Neuronal stem cell (in vitro differentiated cells): ENCODE data around the gene FNDC11.

Experiments
- DNase-seq: peaks from one replicate; pipeline ENCODE4 v3.0.0-alpha.2; 2013; ENCODE audit warnings: low spot score
- H2AFZ ChIP-seq: one replicate; pipeline ENCODE4 v1.6.1; 2013; ENCODE audit warnings: mild to moderate bottlenecking, low read length, inconsistent platforms
- H2AK5ac ChIP-seq: 2 replicates; pipeline ENCODE4 v1.6.1; 2013; ENCODE audit warnings: low read depth, mild to moderate bottlenecking, inconsistent platforms, low read length, moderate library complexity, mixed read lengths
- H2BK120ac ChIP-seq: 2 replicates; pipeline ENCODE4 v1.6.1; 2013; ENCODE audit warnings: low read depth, mild to moderate bottlenecking, inconsistent platforms, low read length, moderate library complexity, mixed read lengths
- H2BK12ac ChIP-seq: one replicate; pipeline ENCODE4 v1.6.1; 2013; ENCODE audit warnings: low read length, inconsistent platforms
- H2BK15ac ChIP-seq: 2 replicates; pipeline ENCODE4 v1.6.1; 2013; ENCODE audit warnings: mild to moderate bottlenecking, low read length, inconsistent platforms, mixed read lengths
- H2BK5ac ChIP-seq: one replicate; pipeline ENCODE4 v1.6.1; 2013; ENCODE audit warnings: inconsistent platforms, mild to moderate bottlenecking, low read length, moderate library complexity
- H3K14ac ChIP-seq: one replicate; pipeline ENCODE4 v1.6.1; 2013; ENCODE audit warnings: low read length, inconsistent platforms
- H3K18ac ChIP-seq: 2 replicates; pipeline ENCODE4 v1.6.1; 2013; ENCODE audit warnings: low read length, inconsistent platforms
- H3K23ac ChIP-seq: 2 replicates; pipeline ENCODE4 v1.6.1; 2013; ENCODE audit warnings: low read depth, mild to moderate bottlenecking, mixed read lengths, low read length, inconsistent platforms; ENCODE audit not compliant: poor library complexity
- H3K27ac ChIP-seq: replicated peaks from 3 replicates; pipeline ENCODE4 v1.5.1; 2013; ENCODE audit warnings: low read length, inconsistent platforms
- H3K27me3 ChIP-seq, 3 experiments: 2 replicates each; pipeline ENCODE4 v1.6.1; 2013; ENCODE audit warnings: low read length in 3 of 3, mild to moderate bottlenecking in 2 of 3, inconsistent platforms in 1 of 3, low read depth in 1 of 3, mixed read lengths in 1 of 3, moderate library complexity in 1 of 3; ENCODE audit not compliant: control insufficient read depth in 3 of 3, insufficient read depth in 3 of 3
- H3K36me3 ChIP-seq, 2 donors: replicated peaks in 1 of 2; 2 replicates each; pipeline ENCODE4 v1.6.1; 2013; ENCODE audit warnings: low read length in 2 of 2; ENCODE audit not compliant: control insufficient read depth in 2 of 2, insufficient read depth in 2 of 2
- H3K4ac ChIP-seq: 2 replicates; pipeline ENCODE4 v1.6.1; 2013; ENCODE audit warnings: inconsistent platforms, mild to moderate bottlenecking, low read length, moderate library complexity
- H3K4me1 ChIP-seq, 2 donors: 1 replicate in 1 of 2; 2 replicates in 1 of 2; pipeline ENCODE4 v1.6.1; 2013; ENCODE audit warnings: low read length in 2 of 2, low read depth in 1 of 2; ENCODE audit not compliant: control insufficient read depth in 2 of 2, insufficient read depth in 1 of 2
- H3K4me2 ChIP-seq: one replicate; pipeline ENCODE4 v1.6.1; 2013; ENCODE audit warnings: mild to moderate bottlenecking, low read length, inconsistent platforms; ENCODE audit not compliant: insufficient read depth, poor library complexity, severe bottlenecking
- H3K4me3 ChIP-seq, 2 donors: 2 replicates each; pipeline ENCODE4 v1.5.1; 2013; ENCODE audit warnings: low read length in 2 of 2, mild to moderate bottlenecking in 2 of 2, inconsistent platforms in 1 of 2, moderate library complexity in 1 of 2
- H3K79me1 ChIP-seq: one replicate; pipeline ENCODE4 v1.6.1; 2013; ENCODE audit warnings: low read depth, mild to moderate bottlenecking, inconsistent platforms, low read length, moderate library complexity
- H3K9ac ChIP-seq: one replicate; pipeline ENCODE4 v1.6.1; 2013; ENCODE audit warnings: mild to moderate bottlenecking, low read depth, low read length, inconsistent platforms; ENCODE audit not compliant: poor library complexity
- H3K9me3 ChIP-seq, 2 donors: replicated peaks in 1 of 2; 2 replicates each; pipeline versions ENCODE3 to v1.6.1; 2013; ENCODE audit warnings: low read length in 2 of 2, mild to moderate bottlenecking in 2 of 2, inconsistent platforms in 1 of 2, low read depth in 1 of 2, mixed read lengths in 1 of 2, moderate library complexity in 1 of 2; ENCODE audit not compliant: control insufficient read depth in 2 of 2, insufficient read depth in 1 of 2
- H4K8ac ChIP-seq: one replicate; pipeline ENCODE4 v1.6.1; 2013; ENCODE audit warnings: low read depth, mild to moderate bottlenecking, inconsistent platforms, low read length, moderate library complexity
- H4K91ac ChIP-seq: one replicate; pipeline ENCODE4 v1.6.1; 2013; ENCODE audit warnings: low read length, low read depth, mild to moderate bottlenecking, inconsistent platforms; ENCODE audit not compliant: poor library complexity
- WGBS, 2 donors: extraction: QIAGEN DNeasy Blood & Tissue Kit; methylation state at CpG; one replicate each; pipeline ENCODE4 v1.1.7; 2013; ENCODE audit warnings: missing lambda C conversion rate in 2 of 2, mixed read lengths in 1 of 2; ENCODE audit not compliant: insufficient read length in 2 of 2, insufficient replicate concordance in 1 of 2; ENCODE audit errors: extremely low coverage in 2 of 2; 5-methylcytosine and 5-hydroxymethylcytosine counted together

Gene FNDC11

GRCh38 chr20:63546956-63547724, 6.8 kb upstream of the FNDC11 start:
- no peak for DNase-seq
- Histone ChIP-seq H3K4me2 (no peak overlapping the region), H3K4ac (no peak overlapping the region), H2BK120ac (no peak overlapping the region), H3K4me1 (peaks cover 0 to 5% of the 10 kb centered on the region in 2 donors), H3K4me3 (no peak overlapping the region), H2BK5ac (no peak overlapping the region), H3K36me3 (no peaks in the 10 kb centered on the region), H3K27ac (no peak overlapping the region), H3K79me1 (no peaks in the 10 kb centered on the region), H4K8ac (no peak overlapping the region), H3K18ac (peak overlapping the region; percentile 85), H2AFZ (no peak overlapping the region), H3K14ac (no peak overlapping the region), H3K27me3 (peaks cover 0 to 52% (median 1%) of the 10 kb centered on the region in 3 experiments), H3K9ac (no peak overlapping the region), H2BK12ac (peak overlapping the region; percentile 58), H3K23ac (peak overlapping the region; percentile 34), H2AK5ac (peak overlapping the region; percentile 93), H3K9me3 (no peaks in the 10 kb centered on the region), H4K91ac (no peak overlapping the region), H2BK15ac (peak overlapping the region; percentile 21)
- no CpG with 5 or more reads among the region's 58 CpGs for WGBS, 2 donors

DNA sequence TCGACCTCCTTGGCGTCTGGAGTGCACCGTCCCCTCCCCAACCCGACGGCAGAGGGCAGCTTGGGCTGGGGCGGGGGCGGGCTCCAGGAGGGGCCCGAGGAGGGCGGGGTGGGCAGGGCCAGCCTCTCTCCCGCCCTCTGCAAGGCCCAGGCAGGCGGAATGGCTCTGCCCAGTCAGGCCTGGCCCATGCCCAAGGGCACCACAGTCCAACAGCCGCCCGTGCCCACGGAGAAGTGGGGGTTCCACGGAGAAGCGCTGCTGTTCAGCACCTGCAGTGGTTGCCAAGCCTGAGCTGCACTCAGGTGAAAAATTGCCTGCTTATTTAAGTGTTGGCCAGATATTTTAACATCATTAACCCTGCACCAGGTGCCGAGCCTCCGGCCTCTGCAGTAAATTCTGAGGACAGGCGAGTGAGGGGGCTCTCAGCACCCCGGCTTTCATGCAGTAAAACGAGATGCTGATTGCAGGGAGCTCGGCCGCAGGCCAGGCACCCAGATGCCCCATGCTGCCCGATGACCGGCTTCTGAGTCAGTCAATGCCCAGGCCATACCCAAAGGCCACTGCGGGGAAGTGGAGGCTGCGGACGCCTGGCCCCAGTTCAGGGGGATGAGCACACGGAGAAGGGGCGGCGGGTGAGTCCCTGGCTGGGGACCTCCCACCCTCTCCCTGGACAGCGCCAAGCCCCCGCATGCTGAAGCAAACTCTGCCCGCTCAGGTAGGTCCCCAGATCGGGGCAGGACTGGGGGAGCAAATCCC, 6.1 kb upstream of the FNDC11 start, which contains the start of gene SRMS:
Gene SRMS, minus strand, starts transcription at position 25 of the 756 bp plus-strand sequence. CDS start 286 bp downstream, outside the sequence.
- Histone ChIP-seq H3K4me3 (no peak within 1 kb of the TSS), H3K18ac (peak within 1 kb of the TSS; percentile 85), H4K8ac (peak within 1 kb of the TSS; percentile 17), H3K9me3 (no peaks in the 10 kb centered on the region), H3K27ac (no peak within 1 kb of the TSS), H2AK5ac (peak within 1 kb of the TSS; percentile 93), H3K4ac (no peak within 1 kb of the TSS), H3K14ac (peak within 1 kb of the TSS; percentile 95), H3K4me2 (no peak within 1 kb of the TSS), H2BK15ac (peak within 1 kb of the TSS; percentile 69), H2BK5ac (peak within 1 kb of the TSS; percentile 82), H2BK120ac (peak within 1 kb of the TSS; percentile 72), H3K4me1 (peaks cover 0 to 5% of the 10 kb centered on the region in 2 donors), H2AFZ (no peak within 1 kb of the TSS), H3K79me1 (no peaks in the 10 kb centered on the region), H3K9ac (peak within 1 kb of the TSS; percentile 84), H4K91ac (no peak within 1 kb of the TSS), H2BK12ac (peak within 1 kb of the TSS; percentile 58), H3K23ac (peak within 1 kb of the TSS; percentile 52), H3K27me3 (peaks cover 0 to 52% (median 1%) of the 10 kb centered on the region in 3 experiments), H3K36me3 (no peaks in the 10 kb centered on the region)
- no peak for DNase-seq
- WGBS, 2 donors = no CpG with 5 or more reads among the region's 35 CpGs

DNA sequence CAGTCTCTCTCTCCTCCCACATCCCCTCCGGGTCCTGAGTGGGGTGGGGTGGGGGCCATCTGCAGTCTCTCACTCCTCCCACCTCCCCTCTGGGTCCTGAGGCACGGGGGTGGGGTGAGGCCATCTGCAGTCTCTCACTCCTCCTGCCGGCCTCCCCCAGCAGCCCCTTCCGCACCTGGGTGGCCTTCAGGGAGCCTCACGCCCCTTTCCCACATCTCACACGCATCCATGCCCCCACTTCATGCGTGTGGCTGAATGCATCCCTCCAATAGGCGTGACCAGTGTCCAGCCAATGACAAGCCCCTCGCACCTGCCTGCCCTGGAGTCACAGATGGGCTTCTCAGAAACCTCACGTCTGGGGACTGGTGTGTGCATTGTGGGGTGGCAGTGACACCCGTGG, 5.4 kb upstream of the FNDC11 start:
- DNase-seq = no peak
- peak overlapping the region; percentile 69 for H2BK15ac ChIP-seq
- H3K18ac ChIP-seq = peak overlapping the region; percentile 76
- H3K14ac ChIP-seq = peak overlapping the region; percentile 95
- peaks cover 0 to 5% of the 10 kb centered on the region in 2 donors for H3K4me1 ChIP-seq
- no peak overlapping the region for H4K8ac ChIP-seq
- H3K4me2 ChIP-seq = no peak overlapping the region
- H3K36me3 ChIP-seq = no peaks in the 10 kb centered on the region
- no peak overlapping the region for H4K91ac ChIP-seq
- no peak overlapping the region for H2BK12ac ChIP-seq
- no CpG with 5 or more reads among the region's 11 CpGs for WGBS, 2 donors
- H3K9ac ChIP-seq = peak overlapping the region; percentile 84
- H3K9me3 ChIP-seq = no peaks in the 10 kb centered on the region
- H3K27ac ChIP-seq = no peak overlapping the region
- no peaks in the 10 kb centered on the region for H3K79me1 ChIP-seq
- H2BK120ac ChIP-seq = no peak overlapping the region
- H2AFZ ChIP-seq = no peak overlapping the region
- peaks cover 0 to 52% (median 1%) of the 10 kb centered on the region in 3 experiments for H3K27me3 ChIP-seq
- peak overlapping the region; percentile 82 for H2BK5ac ChIP-seq
- no peak overlapping the region for H3K4me3 ChIP-seq
- peak overlapping the region; percentile 93 for H2AK5ac ChIP-seq
- H3K4ac ChIP-seq = no peak overlapping the region
- peak overlapping the region; percentile 52 for H3K23ac ChIP-seq

DNA sequence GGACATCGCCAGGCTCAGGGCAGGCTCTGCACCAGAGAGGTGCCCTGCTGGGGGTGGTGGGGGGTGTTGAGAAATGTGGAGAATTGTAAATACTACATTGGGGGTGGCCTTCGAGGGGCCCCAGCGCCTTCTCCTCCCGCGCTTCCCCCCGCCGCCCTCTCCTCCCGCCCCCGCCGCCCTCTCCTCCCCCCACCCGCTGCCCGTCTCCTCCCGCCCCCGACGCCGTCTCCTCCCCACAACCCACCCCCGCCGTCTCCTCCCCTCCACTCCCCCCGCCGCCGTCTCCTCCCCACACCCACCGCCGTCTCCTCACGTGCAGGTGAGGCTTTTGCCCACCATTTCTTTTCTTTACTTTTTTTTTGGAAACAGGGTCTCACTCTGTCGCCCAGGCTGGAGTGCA, 4.9 kb upstream of the FNDC11 start:
- no peak overlapping the region for H3K27ac ChIP-seq
- peak overlapping the region; percentile 93 for H2AK5ac ChIP-seq
- no peak overlapping the region for H3K14ac ChIP-seq
- H3K4me1 ChIP-seq = peaks cover 0 to 5% of the 10 kb centered on the region in 2 donors
- H3K4ac ChIP-seq = no peak overlapping the region
- no peak overlapping the region for H2BK120ac ChIP-seq
- H3K23ac ChIP-seq = peak overlapping the region; percentile 52
- H3K9ac ChIP-seq = no peak overlapping the region
- no peak overlapping the region for H2BK12ac ChIP-seq
- no peaks in the 10 kb centered on the region for H3K79me1 ChIP-seq
- no peak overlapping the region for H3K4me3 ChIP-seq
- H2BK5ac ChIP-seq = peak overlapping the region; percentile 82
- peak overlapping the region; percentile 69 for H2BK15ac ChIP-seq
- H3K18ac ChIP-seq = no peak overlapping the region
- WGBS, 2 donors = no CpG with 5 or more reads among the region's 25 CpGs
- H2AFZ ChIP-seq = no peak overlapping the region
- H3K27me3 ChIP-seq = peaks cover 0 to 51% (median 1%) of the 10 kb centered on the region in 3 experiments
- no peaks in the 10 kb centered on the region for H3K9me3 ChIP-seq
- no peak for DNase-seq
- H4K91ac ChIP-seq = no peak overlapping the region
- no peak overlapping the region for H4K8ac ChIP-seq
- H3K36me3 ChIP-seq = no peaks in the 10 kb centered on the region
- H3K4me2 ChIP-seq = no peak overlapping the region
